Tibial nerve (tissue), 4 donors: ENCODE data around the gene KATNAL1. TPM values are rescaled to one million over a fixed set of nuclear protein-coding genes. Genes with fewer than 3 reads are reported as not detected.

ENCODE experiments used
- DNase-seq, 2 donors: peaks; one replicate each; pipeline ENCODE4 v3.0.0-alpha.2; 2019; ENCODE audit warnings: low spot score in 2 of 2
- H3K27ac ChIP-seq, 4 donors: fragments of 200-600 bp; sonication (generic) in 3 of 4; one replicate each; pipeline ENCODE4 v1.5.1; 2017 to 2019; ENCODE audit warnings: mild to moderate bottlenecking in 1 of 4
- H3K27me3 ChIP-seq, 2 donors: fragments of 200-600 bp; sonication (generic) in 1 of 2; one replicate each; pipeline versions ENCODE4 v1.5.1 to v1.6.0; 2017 to 2019
- H3K36me3 ChIP-seq, 3 donors: fragments of 200-600 bp; sonication (generic); one replicate each; pipeline ENCODE4 v1.5.1; 2018 to 2019
- H3K4me1 ChIP-seq, 4 donors: fragments of 200-600 bp; sonication (generic) in 3 of 4; one replicate each; pipeline ENCODE4 v1.5.1; 2017 to 2019
- H3K4me3 ChIP-seq, 4 donors: fragments of 200-600 bp; sonication (generic) in 3 of 4; one replicate each; pipeline ENCODE4 v1.5.1; 2017 to 2019; ENCODE audit warnings: mild to moderate bottlenecking in 1 of 4, moderate library complexity in 1 of 4
- H3K9me3 ChIP-seq, 4 donors: fragments of 200-600 bp; sonication (generic) in 3 of 4; one replicate each; pipeline ENCODE4 v1.5.1; 2017 to 2019
- EP300 ChIP-seq, 2 donors: sonication (generic); formaldehyde crosslinking; IDR thresholded peaks; one replicate each; pipeline ENCODE4 v1.6.1; 2017; ENCODE audit warnings: antibody characterized with exemption in 2 of 2, mild to moderate bottlenecking in 1 of 2
- POLR2A ChIP-seq, 2 donors: fragments of 450-650 bp; IDR thresholded peaks; one replicate each; pipeline ENCODE4 v1.6.1; 2017; ENCODE audit warnings: antibody characterized with exemption in 2 of 2, mild to moderate bottlenecking in 2 of 2, moderate library complexity in 2 of 2
- WGBS, 2 donors: methylation state at CpG; one replicate each; pipeline ENCODE4 v1.1.5; 2018; 5-methylcytosine and 5-hydroxymethylcytosine counted together
- total RNA-seq, 4 donors: library from RNA; depleted of rRNA; stranded (reverse); fragments of >200 nt; gene quantifications; one replicate each; pipeline ENCODE4 v1.1.0, GENCODE V29; 2016
- TF ChIP-seq, protein P1 (sequence below), 5 experiments: fragments of 200-600 bp in 3 of 5; fragments of 450-650 bp in 2 of 5; sonication (generic) in 3 of 5; IDR thresholded peaks; one replicate each; pipeline ENCODE4 v1.5.1; 2016 to 2019; ENCODE audit warnings: antibody characterized with exemption in 5 of 5, mild to moderate bottlenecking in 3 of 5, moderate library complexity in 2 of 5

KATNAL1 gene
- total RNA-seq, 4 donors from 2014 or later: 13.5 to 27.2 (median 21.7) TPM

DNA sequence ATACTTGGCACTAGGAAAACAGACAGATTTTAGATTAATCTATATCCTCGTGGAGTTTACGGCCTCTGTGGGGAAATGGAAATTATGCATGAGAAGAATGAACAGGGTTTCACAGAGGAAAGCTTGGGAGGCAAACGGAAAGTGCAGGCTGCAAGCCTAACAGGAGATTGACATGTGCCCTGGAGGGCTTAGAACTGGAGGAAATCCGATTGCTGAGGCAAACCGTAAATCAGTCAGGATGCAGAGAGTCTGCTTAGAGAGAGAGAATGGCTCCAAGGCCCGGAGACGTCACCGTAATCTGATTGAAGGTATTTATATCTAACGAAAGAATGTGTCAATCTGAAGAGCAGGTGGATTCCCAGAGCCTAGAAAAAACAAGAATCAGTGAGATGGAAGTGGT lies 143.2 kb downstream of the KATNAL1 start:
- H3K9me3 ChIP-seq: no peaks in the 10 kb centered on the region
- no peaks in the 10 kb centered on the region for H3K27me3 ChIP-seq
- DNase-seq: no peak
- 50 to 58% methylated on average over 9 of the region's 9 CpGs for WGBS, 2 donors
- no peaks in the 10 kb centered on the region for H3K36me3 ChIP-seq
- no peak overlapping the region for H3K4me3 ChIP-seq
- no peak overlapping the region for H3K27ac ChIP-seq
- TF ChIP-seq EP300 (IDR thresholded peaks at IDR 0.05): no peak
- no peak for TF ChIP-seq POLR2A (IDR thresholded peaks at IDR 0.05)
- TF ChIP-seq, protein P1, sequence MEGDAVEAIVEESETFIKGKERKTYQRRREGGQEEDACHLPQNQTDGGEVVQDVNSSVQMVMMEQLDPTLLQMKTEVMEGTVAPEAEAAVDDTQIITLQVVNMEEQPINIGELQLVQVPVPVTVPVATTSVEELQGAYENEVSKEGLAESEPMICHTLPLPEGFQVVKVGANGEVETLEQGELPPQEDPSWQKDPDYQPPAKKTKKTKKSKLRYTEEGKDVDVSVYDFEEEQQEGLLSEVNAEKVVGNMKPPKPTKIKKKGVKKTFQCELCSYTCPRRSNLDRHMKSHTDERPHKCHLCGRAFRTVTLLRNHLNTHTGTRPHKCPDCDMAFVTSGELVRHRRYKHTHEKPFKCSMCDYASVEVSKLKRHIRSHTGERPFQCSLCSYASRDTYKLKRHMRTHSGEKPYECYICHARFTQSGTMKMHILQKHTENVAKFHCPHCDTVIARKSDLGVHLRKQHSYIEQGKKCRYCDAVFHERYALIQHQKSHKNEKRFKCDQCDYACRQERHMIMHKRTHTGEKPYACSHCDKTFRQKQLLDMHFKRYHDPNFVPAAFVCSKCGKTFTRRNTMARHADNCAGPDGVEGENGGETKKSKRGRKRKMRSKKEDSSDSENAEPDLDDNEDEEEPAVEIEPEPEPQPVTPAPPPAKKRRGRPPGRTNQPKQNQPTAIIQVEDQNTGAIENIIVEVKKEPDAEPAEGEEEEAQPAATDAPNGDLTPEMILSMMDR (IDR thresholded peaks at IDR 0.05): no peak
- H3K4me1 ChIP-seq: peaks cover 0 to 5% (median 0%) of the 10 kb centered on the region in 4 donors

DNA sequence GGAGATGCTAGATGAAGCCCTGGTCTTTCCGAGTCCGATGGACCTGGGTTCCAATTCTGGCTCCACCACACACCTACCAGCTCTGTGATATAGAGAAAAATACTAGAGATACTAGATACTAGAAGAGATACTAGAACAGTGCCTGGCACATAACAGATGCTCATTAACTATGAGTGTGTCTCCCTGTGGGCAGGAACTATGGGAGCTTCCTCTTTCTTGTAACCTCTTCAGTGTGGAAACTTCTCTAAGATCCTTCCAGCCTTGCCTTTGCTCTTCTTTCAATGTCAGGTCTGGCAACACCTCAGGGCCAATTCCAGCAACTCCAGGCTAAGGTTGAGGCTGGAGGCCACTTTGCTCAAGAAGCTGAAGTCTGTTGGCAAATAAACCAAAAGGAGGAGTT lies 143.9 kb downstream of the KATNAL1 start:
- H3K4me1 ChIP-seq: peaks cover 0 to 5% (median 0%) of the 10 kb centered on the region in 4 donors
- no peak for DNase-seq
- no peaks in the 10 kb centered on the region for H3K27me3 ChIP-seq
- no peaks in the 10 kb centered on the region for H3K36me3 ChIP-seq
- WGBS, 2 donors: 89 to 97% methylated on average over 2 of the region's 2 CpGs
- TF ChIP-seq, protein P1 (IDR thresholded peaks at IDR 0.05): no peak
- TF ChIP-seq EP300 (IDR thresholded peaks at IDR 0.05): no peak
- TF ChIP-seq POLR2A (IDR thresholded peaks at IDR 0.05): no peak
- no peak overlapping the region for H3K27ac ChIP-seq
- H3K4me3 ChIP-seq: no peak overlapping the region
- H3K9me3 ChIP-seq: no peaks in the 10 kb centered on the region

DNA sequence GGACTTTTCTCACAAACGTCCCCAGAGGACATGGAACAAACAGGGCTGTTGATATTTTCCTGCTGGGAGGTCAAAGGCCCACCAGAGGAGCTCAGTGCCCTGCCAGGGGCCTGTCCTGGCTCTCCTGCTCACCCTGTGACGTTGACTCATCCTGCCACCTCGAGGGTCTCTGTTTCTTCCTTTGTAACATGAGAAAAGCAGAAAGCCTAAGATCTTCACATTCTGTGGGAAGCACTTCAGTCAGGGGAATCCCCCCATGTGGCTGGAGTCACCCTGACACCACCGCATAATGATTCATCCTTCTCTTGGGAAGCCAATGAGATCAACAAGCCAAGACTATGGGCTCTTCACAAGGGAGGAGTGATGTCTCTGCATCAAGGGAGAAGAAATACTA lies 147.9 kb downstream of the KATNAL1 start:
- H3K27me3 ChIP-seq: no peaks in the 10 kb centered on the region
- 31 to 43% methylated on average over 4 of the region's 4 CpGs for WGBS, 2 donors
- DNase-seq: no peak
- H3K4me3 ChIP-seq: no peak overlapping the region
- TF ChIP-seq EP300 (IDR thresholded peaks at IDR 0.05) (no peak), POLR2A (IDR thresholded peaks at IDR 0.05) (no peak)
- TF ChIP-seq, protein P1 (IDR thresholded peaks at IDR 0.05): no peak
- H3K4me1 ChIP-seq: no peaks in the 10 kb centered on the region
- no peaks in the 10 kb centered on the region for H3K36me3 ChIP-seq
- H3K9me3 ChIP-seq: no peaks in the 10 kb centered on the region
- H3K27ac ChIP-seq: no peak overlapping the region

DNA sequence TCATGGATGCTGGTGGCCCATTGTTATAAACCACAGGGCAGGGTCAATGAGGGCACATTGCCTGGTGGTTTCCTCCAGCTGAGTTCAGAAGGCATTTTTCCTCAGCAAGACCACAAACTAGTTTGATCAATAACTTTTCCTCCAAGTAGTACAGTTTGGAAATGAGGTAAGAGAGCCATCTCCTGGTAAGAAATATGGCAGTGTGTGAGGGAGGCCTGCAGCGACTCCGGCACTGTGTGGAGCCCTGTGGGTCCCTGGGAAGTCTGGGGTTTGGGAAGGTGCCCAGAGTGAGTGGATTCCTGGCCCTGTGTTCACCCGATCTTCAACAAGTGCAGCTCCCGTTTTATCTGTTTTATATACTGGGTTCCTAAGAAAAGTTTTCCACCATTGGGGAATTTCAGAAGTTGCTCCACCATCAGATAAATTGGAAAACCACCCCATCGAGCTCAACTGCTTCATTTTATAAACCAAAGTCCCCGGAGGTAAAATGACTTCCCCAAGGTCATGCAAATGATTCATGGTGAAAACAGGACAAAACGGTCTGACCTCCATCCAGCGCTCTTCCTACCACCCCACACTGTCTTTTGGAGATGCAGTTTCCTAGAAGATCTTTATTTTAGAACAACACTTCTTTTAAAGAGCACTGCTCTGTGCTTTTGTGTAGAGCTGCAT lies 148.4 kb downstream of the KATNAL1 start:
- WGBS, 2 donors: 41 to 67% methylated on average over 8 of the region's 8 CpGs
- TF ChIP-seq, protein P1 (IDR thresholded peaks at IDR 0.05): peak in 4 of 5 experiments; percentile 11 to 56 (median 22)
- no peak for TF ChIP-seq POLR2A (IDR thresholded peaks at IDR 0.05)
- no peak for TF ChIP-seq EP300 (IDR thresholded peaks at IDR 0.05)
- H3K27ac ChIP-seq: no peak overlapping the region

DNA sequence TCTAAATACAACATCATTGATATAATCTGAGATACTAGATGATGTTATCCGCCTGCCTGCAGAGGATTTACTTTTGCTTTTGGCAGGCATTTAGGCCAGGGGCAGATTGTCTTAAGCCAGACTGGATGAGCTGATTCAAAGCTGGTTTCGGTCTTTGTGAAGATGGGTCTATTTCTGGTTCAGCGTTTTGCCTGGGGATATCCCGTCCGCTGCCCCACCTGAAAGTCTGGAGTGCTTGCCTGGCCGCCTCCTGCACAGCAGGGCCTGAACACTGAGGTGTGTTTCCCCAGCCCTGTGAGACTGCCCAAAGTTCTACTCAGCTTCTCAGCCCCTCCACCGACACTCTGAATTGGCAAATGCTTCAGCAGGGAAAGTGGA lies 149.7 kb downstream of the KATNAL1 start:
- DNase-seq: no peak
- H3K4me1 ChIP-seq: no peaks in the 10 kb centered on the region
- H3K27me3 ChIP-seq: no peaks in the 10 kb centered on the region
- H3K27ac ChIP-seq: no peak overlapping the region
- H3K9me3 ChIP-seq: no peaks in the 10 kb centered on the region
- 93 to 96% methylated on average over 7 of the region's 7 CpGs for WGBS, 2 donors
- H3K4me3 ChIP-seq: no peak overlapping the region
- H3K36me3 ChIP-seq: no peaks in the 10 kb centered on the region
- TF ChIP-seq EP300 (IDR thresholded peaks at IDR 0.05) (no peak), POLR2A (IDR thresholded peaks at IDR 0.05) (no peak)
- TF ChIP-seq, protein P1 (IDR thresholded peaks at IDR 0.05): no peak

More for the DNA sequence above, 148.4 kb downstream of the KATNAL1 start:
- no peaks in the 10 kb centered on the region for H3K4me1 ChIP-seq
- no peaks in the 10 kb centered on the region for H3K9me3 ChIP-seq
- no peaks in the 10 kb centered on the region for H3K36me3 ChIP-seq
- H3K4me3 ChIP-seq: no peak overlapping the region
- H3K27me3 ChIP-seq: no peaks in the 10 kb centered on the region
- DNase-seq: peak; percentile 32 to 64
